ENCODE data around the gene DKK3.

Gene DKK3

GRCh38 chr11:12045914-12046635 is 37.6 kb upstream of the DKK3 start:
- no peak overlapping the region for H3K23ac ChIP-seq (ENCODE audit: low read depth, low read length, poor library complexity)
- H3K4ac ChIP-seq (ENCODE audit: low read length): no peak overlapping the region
- no peak for DNase-seq (ENCODE audit: low spot score)
- H3K9ac ChIP-seq (ENCODE audit: low read depth, low read length, poor library complexity): no peak overlapping the region
- H3K79me1 ChIP-seq (ENCODE audit: low read depth, low read length): no peaks in the 10 kb centered on the region
- no peak overlapping the region for H3K18ac ChIP-seq (ENCODE audit: low read length)
- no CpG with 5 or more reads among the region's 7 CpGs for WGBS, 2 donors (ENCODE audit: extremely low coverage in 2 of 2, insufficient read length in 2 of 2, insufficient replicate concordance in 1 of 2)
- H2AFZ ChIP-seq (ENCODE audit: low read length): no peak overlapping the region
- peaks cover 0 to 5% of the 10 kb centered on the region in 2 donors for H3K9me3 ChIP-seq (replicated peaks in 1 of 2; ENCODE audit: control insufficient read depth in 2 of 2, insufficient read depth in 1 of 2, low read depth in 1 of 2, low read length in 2 of 2)
- no peak overlapping the region for H4K91ac ChIP-seq (ENCODE audit: low read depth, low read length, poor library complexity)
- H3K4me1 ChIP-seq (ENCODE audit: control insufficient read depth in 2 of 2, insufficient read depth in 1 of 2, low read depth in 1 of 2, low read length in 2 of 2): peaks cover 2 to 12% of the 10 kb centered on the region in 2 donors
- H3K27me3 ChIP-seq (ENCODE audit: control insufficient read depth in 3 of 3, insufficient read depth in 3 of 3, low read depth in 1 of 3, low read length in 3 of 3): peaks cover 0 to 3% (median 0%) of the 10 kb centered on the region in 3 experiments
- no peak overlapping the region for H2BK120ac ChIP-seq (ENCODE audit: low read depth, low read length)
- no peak overlapping the region for H3K4me3 ChIP-seq (ENCODE audit: low read length in 2 of 2)
- H3K36me3 ChIP-seq (replicated peaks in 1 of 2; ENCODE audit: control insufficient read depth in 2 of 2, insufficient read depth in 2 of 2, low read length in 2 of 2): no peaks in the 10 kb centered on the region
- no peak overlapping the region for H2BK12ac ChIP-seq (ENCODE audit: low read length)
- H2BK15ac ChIP-seq (ENCODE audit: low read length): no peak overlapping the region
- H2AK5ac ChIP-seq (ENCODE audit: low read depth, low read length): no peak overlapping the region
- H2BK5ac ChIP-seq (ENCODE audit: low read length): no peak overlapping the region
- no peak overlapping the region for H3K14ac ChIP-seq (ENCODE audit: low read length)
- H4K8ac ChIP-seq (ENCODE audit: low read depth, low read length): no peak overlapping the region
- H3K27ac ChIP-seq (replicated peaks; ENCODE audit: low read length): no peak overlapping the region
- no peak overlapping the region for H3K4me2 ChIP-seq (ENCODE audit: insufficient read depth, low read length, poor library complexity, severe bottlenecking)

GRCh38 chr11:12044799-12045198 is 36.4 kb upstream of the DKK3 start:
- Histone ChIP-seq H3K9ac (ENCODE audit: low read depth, low read length, poor library complexity) (no peak overlapping the region), H2AK5ac (ENCODE audit: low read depth, low read length) (peak overlapping the region; percentile 5), H2BK120ac (ENCODE audit: low read depth, low read length) (no peak overlapping the region), H3K4ac (ENCODE audit: low read length) (no peak overlapping the region), H3K27me3 (ENCODE audit: control insufficient read depth in 3 of 3, insufficient read depth in 3 of 3, low read depth in 1 of 3, low read length in 3 of 3) (peaks cover 0 to 3% (median 0%) of the 10 kb centered on the region in 3 experiments), H3K4me1 (ENCODE audit: control insufficient read depth in 2 of 2, insufficient read depth in 1 of 2, low read depth in 1 of 2, low read length in 2 of 2) (peaks cover 2 to 12% of the 10 kb centered on the region in 2 donors), H3K9me3 (replicated peaks in 1 of 2; ENCODE audit: control insufficient read depth in 2 of 2, insufficient read depth in 1 of 2, low read depth in 1 of 2, low read length in 2 of 2) (peaks cover 0 to 11% of the 10 kb centered on the region in 2 donors), H2BK15ac (ENCODE audit: low read length) (peak overlapping the region; percentile 34), H3K14ac (ENCODE audit: low read length) (no peak overlapping the region), H3K27ac (replicated peaks; ENCODE audit: low read length) (no peak overlapping the region), H3K4me3 (ENCODE audit: low read length in 2 of 2) (no peak overlapping the region), H3K23ac (ENCODE audit: low read depth, low read length, poor library complexity) (no peak overlapping the region), H3K18ac (ENCODE audit: low read length) (peak overlapping the region; percentile 6), H3K4me2 (ENCODE audit: insufficient read depth, low read length, poor library complexity, severe bottlenecking) (no peak overlapping the region), H2AFZ (ENCODE audit: low read length) (peak overlapping the region; percentile 37), H3K79me1 (ENCODE audit: low read depth, low read length) (no peaks in the 10 kb centered on the region), H3K36me3 (replicated peaks in 1 of 2; ENCODE audit: control insufficient read depth in 2 of 2, insufficient read depth in 2 of 2, low read length in 2 of 2) (no peaks in the 10 kb centered on the region), H2BK12ac (ENCODE audit: low read length) (no peak overlapping the region), H4K8ac (ENCODE audit: low read depth, low read length) (no peak overlapping the region), H4K91ac (ENCODE audit: low read depth, low read length, poor library complexity) (no peak overlapping the region), H2BK5ac (ENCODE audit: low read length) (no peak overlapping the region)
- DNase-seq (ENCODE audit: low spot score): no peak
- WGBS, 2 donors (ENCODE audit: extremely low coverage in 2 of 2, insufficient read length in 2 of 2, insufficient replicate concordance in 1 of 2): no CpG with 5 or more reads among the region's 8 CpGs

DNA sequence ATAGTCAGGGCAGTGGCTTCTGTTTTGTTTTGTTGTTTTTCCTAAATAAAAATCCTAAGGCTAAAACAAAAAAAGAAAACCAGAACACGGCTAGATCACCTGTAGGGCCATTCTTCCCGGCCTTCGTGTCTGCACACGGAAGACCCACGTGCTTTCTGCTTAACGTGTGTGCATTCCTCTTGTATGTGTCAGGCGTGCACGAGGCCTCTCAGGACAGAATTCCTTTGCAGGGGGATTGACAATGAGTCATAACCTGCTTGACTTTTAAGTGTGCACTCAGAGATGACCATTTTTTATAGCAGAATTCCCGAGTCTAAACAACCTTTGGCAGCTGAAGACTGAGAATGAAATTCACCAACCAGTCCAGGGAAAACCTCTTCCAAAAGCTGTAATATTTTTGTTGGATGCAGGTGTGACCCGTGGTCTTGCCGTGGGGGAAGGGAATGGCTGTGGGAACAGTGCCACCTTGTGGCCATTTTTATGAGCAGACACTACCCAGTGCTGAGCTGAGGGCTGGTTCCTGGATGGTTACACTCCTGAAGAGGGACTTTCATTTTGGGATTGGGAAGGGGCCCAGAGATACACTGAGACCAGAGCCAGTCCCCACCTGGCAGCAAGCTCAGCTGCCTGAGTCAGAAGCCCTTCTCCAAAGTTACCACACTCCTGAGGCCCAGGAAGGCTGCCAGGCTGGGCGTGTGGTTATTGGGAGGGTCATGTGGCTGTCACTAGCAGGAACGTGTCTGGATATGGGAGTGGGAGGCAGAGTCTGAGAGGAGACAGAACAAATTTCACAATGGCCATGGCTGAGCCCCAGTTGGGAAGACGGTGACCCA is 35.7 kb upstream of the DKK3 start:
- Histone ChIP-seq H3K4me1 (ENCODE audit: control insufficient read depth in 2 of 2, insufficient read depth in 1 of 2, low read depth in 1 of 2, low read length in 2 of 2) (peaks cover 2 to 12% of the 10 kb centered on the region in 2 donors), H3K36me3 (replicated peaks in 1 of 2; ENCODE audit: control insufficient read depth in 2 of 2, insufficient read depth in 2 of 2, low read length in 2 of 2) (no peaks in the 10 kb centered on the region), H3K14ac (ENCODE audit: low read length) (no peak overlapping the region), H3K9ac (ENCODE audit: low read depth, low read length, poor library complexity) (no peak overlapping the region), H2AK5ac (ENCODE audit: low read depth, low read length) (peak overlapping the region; percentile 5), H2BK12ac (ENCODE audit: low read length) (no peak overlapping the region), H2BK15ac (ENCODE audit: low read length) (peak overlapping the region; percentile 34), H4K91ac (ENCODE audit: low read depth, low read length, poor library complexity) (no peak overlapping the region), H4K8ac (ENCODE audit: low read depth, low read length) (no peak overlapping the region), H3K4me2 (ENCODE audit: insufficient read depth, low read length, poor library complexity, severe bottlenecking) (no peak overlapping the region), H3K27ac (replicated peaks; ENCODE audit: low read length) (no peak overlapping the region), H3K79me1 (ENCODE audit: low read depth, low read length) (no peaks in the 10 kb centered on the region), H3K23ac (ENCODE audit: low read depth, low read length, poor library complexity) (no peak overlapping the region), H3K9me3 (replicated peaks in 1 of 2; ENCODE audit: control insufficient read depth in 2 of 2, insufficient read depth in 1 of 2, low read depth in 1 of 2, low read length in 2 of 2) (peaks cover 0 to 11% of the 10 kb centered on the region in 2 donors), H3K18ac (ENCODE audit: low read length) (no peak overlapping the region), H3K4ac (ENCODE audit: low read length) (no peak overlapping the region), H2BK5ac (ENCODE audit: low read length) (no peak overlapping the region), H2AFZ (ENCODE audit: low read length) (peak overlapping the region; percentile 50), H2BK120ac (ENCODE audit: low read depth, low read length) (no peak overlapping the region), H3K4me3 (ENCODE audit: low read length in 2 of 2) (no peak overlapping the region), H3K27me3 (ENCODE audit: control insufficient read depth in 3 of 3, insufficient read depth in 3 of 3, low read depth in 1 of 3, low read length in 3 of 3) (peaks cover 0 to 3% (median 0%) of the 10 kb centered on the region in 3 experiments)
- DNase-seq (ENCODE audit: low spot score): peak; percentile 68
- WGBS, 2 donors (ENCODE audit: extremely low coverage in 2 of 2, insufficient read length in 2 of 2, insufficient replicate concordance in 1 of 2): no CpG with 5 or more reads among the region's 14 CpGs

DNA sequence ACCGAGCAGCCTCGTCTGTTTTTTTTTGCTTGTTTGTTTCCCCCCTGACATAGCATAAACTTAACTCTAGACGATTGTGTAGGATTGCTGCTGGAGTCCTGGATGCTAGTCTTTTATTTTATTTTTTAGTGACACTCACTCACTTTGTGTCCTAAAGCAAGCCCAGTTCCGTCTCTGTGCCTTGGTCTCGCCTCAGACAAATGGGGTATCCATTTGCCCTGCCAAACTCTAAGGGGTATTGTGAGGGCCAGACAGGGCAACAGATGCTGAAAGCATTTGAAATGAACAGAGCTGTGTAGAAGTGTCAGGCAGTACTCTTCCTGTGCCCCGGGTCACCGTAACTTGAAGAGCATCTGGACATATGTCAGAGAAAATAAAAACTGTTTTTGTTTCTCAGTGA is 34.8 kb upstream of the DKK3 start:
- H2BK120ac ChIP-seq (ENCODE audit: low read depth, low read length): no peak overlapping the region
- H3K9me3 ChIP-seq (replicated peaks in 1 of 2; ENCODE audit: control insufficient read depth in 2 of 2, insufficient read depth in 1 of 2, low read depth in 1 of 2, low read length in 2 of 2): peaks cover 0 to 11% of the 10 kb centered on the region in 2 donors
- no peak overlapping the region for H3K9ac ChIP-seq (ENCODE audit: low read depth, low read length, poor library complexity)
- H3K27me3 ChIP-seq (ENCODE audit: control insufficient read depth in 3 of 3, insufficient read depth in 3 of 3, low read depth in 1 of 3, low read length in 3 of 3): no peaks in the 10 kb centered on the region
- H3K79me1 ChIP-seq (ENCODE audit: low read depth, low read length): no peaks in the 10 kb centered on the region
- no CpG with 5 or more reads among the region's 7 CpGs for WGBS, 2 donors (ENCODE audit: extremely low coverage in 2 of 2, insufficient read length in 2 of 2, insufficient replicate concordance in 1 of 2)
- no peak overlapping the region for H3K23ac ChIP-seq (ENCODE audit: low read depth, low read length, poor library complexity)
- no peak overlapping the region for H2BK15ac ChIP-seq (ENCODE audit: low read length)
- no peak overlapping the region for H3K27ac ChIP-seq (replicated peaks; ENCODE audit: low read length)
- no peak for DNase-seq (ENCODE audit: low spot score)
- no peak overlapping the region for H4K91ac ChIP-seq (ENCODE audit: low read depth, low read length, poor library complexity)
- no peak overlapping the region for H2AFZ ChIP-seq (ENCODE audit: low read length)
- H3K14ac ChIP-seq (ENCODE audit: low read length): no peak overlapping the region
- no peak overlapping the region for H3K4me3 ChIP-seq (ENCODE audit: low read length in 2 of 2)
- no peak overlapping the region for H2AK5ac ChIP-seq (ENCODE audit: low read depth, low read length)
- no peak overlapping the region for H3K18ac ChIP-seq (ENCODE audit: low read length)
- H2BK12ac ChIP-seq (ENCODE audit: low read length): no peak overlapping the region
- no peak overlapping the region for H3K4me2 ChIP-seq (ENCODE audit: insufficient read depth, low read length, poor library complexity, severe bottlenecking)
- no peak overlapping the region for H4K8ac ChIP-seq (ENCODE audit: low read depth, low read length)
- peaks cover 2 to 12% of the 10 kb centered on the region in 2 donors for H3K4me1 ChIP-seq (ENCODE audit: control insufficient read depth in 2 of 2, insufficient read depth in 1 of 2, low read depth in 1 of 2, low read length in 2 of 2)
- no peak overlapping the region for H3K4ac ChIP-seq (ENCODE audit: low read length)
- no peak overlapping the region for H2BK5ac ChIP-seq (ENCODE audit: low read length)
- H3K36me3 ChIP-seq (replicated peaks in 1 of 2; ENCODE audit: control insufficient read depth in 2 of 2, insufficient read depth in 2 of 2, low read length in 2 of 2): no peaks in the 10 kb centered on the region
